Fibroblast of skin of left quadriceps (primary cell): ENCODE measurements around the gene MYBPC3.
A peak's percentile ranks its signal among the peaks of the same experiment; 100 is the strongest.

Experiments used
- DNase-seq, 2 experiments: peaks; one replicate each; pipeline ENCODE4 v3.0.0-alpha.2; 2013; ENCODE audit warnings: low read depth in 2 of 2

Gene MYBPC3

GRCh38 chr11:47357985-47358730 lies 5.7 kb upstream of the MYBPC3 start:
- DNase-seq = no peak

- no peak for DNase-seq
These were observed 4.5 kb upstream of the MYBPC3 start for GRCh38 chr11:47356998-47357329.

GRCh38 chr11:47356129-47356997 lies 3.9 kb upstream of the MYBPC3 start:
- DNase-seq = no peak

GRCh38 chr11:47355283-47356128 lies 3.0 kb upstream of the MYBPC3 start:
- DNase-seq = peak; percentile 63 to 65

- no peak for DNase-seq
These were observed 2.4 kb upstream of the MYBPC3 start for GRCh38 chr11:47354913-47355282.

- DNase-seq = no peak
These were observed 1.7 kb upstream of the MYBPC3 start for GRCh38 chr11:47353978-47354774.

GRCh38 chr11:47351156-47352126 lies 1.1 kb downstream of the MYBPC3 start:
- DNase-seq = no peak

- no peak for DNase-seq
These were observed 2.2 kb downstream of the MYBPC3 start for GRCh38 chr11:47350315-47350714.

- no peak for DNase-seq
These were observed 2.9 kb downstream of the MYBPC3 start for GRCh38 chr11:47349521-47350095.

GRCh38 chr11:47348859-47349258 lies 3.6 kb downstream of the MYBPC3 start:
- DNase-seq = no peak

GRCh38 chr11:47348131-47348802 lies 4.2 kb downstream of the MYBPC3 start:
- DNase-seq = no peak

GRCh38 chr11:47347137-47347536 lies 5.4 kb downstream of the MYBPC3 start:
- DNase-seq = no peak

GRCh38 chr11:47345890-47346563 lies 6.5 kb downstream of the MYBPC3 start:
- no peak for DNase-seq

GRCh38 chr11:47342854-47343253 lies 9.6 kb downstream of the MYBPC3 start:
- no peak for DNase-seq

GRCh38 chr11:47342036-47342803 lies 10.3 kb downstream of the MYBPC3 start:
- DNase-seq = no peak

- no peak for DNase-seq
These were observed 11.3 kb downstream of the MYBPC3 start for GRCh38 chr11:47340980-47341775.

GRCh38 chr11:47340010-47340409 lies 12.5 kb downstream of the MYBPC3 start:
- DNase-seq = no peak
